NCI-H146 (cell line): Measurements from ENCODE around the gene CDHR2.
A peak's percentile ranks its signal among the peaks of the same experiment; 100 is the strongest.

Experiments
- DNase-seq: peaks from one replicate; lab custom pipeline; 2025; lab: John Stamatoyannopoulos, UW

The CDHR2 gene

DNA sequence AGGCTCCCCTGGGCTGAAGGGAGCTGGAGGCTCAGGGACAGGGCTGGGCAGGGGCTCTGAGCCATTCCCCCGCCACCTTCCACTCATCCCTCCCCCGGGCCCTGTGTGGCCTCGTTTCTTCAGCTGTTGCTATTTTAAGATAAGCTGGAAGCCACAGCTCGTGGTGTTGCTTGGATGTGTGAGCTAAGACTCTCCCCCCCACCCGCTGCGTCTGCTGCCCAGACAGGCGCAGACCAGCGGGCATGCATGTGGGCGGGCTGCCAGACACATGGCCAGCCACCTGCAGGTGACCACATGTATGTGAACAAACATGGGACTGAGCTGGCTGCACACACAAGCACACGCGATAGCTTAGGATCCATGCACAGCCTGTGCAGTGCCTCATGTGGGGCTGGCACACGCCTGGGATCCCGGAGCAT, 72.5 kb downstream of the CDHR2 start:
- no peak for DNase-seq

DNA sequence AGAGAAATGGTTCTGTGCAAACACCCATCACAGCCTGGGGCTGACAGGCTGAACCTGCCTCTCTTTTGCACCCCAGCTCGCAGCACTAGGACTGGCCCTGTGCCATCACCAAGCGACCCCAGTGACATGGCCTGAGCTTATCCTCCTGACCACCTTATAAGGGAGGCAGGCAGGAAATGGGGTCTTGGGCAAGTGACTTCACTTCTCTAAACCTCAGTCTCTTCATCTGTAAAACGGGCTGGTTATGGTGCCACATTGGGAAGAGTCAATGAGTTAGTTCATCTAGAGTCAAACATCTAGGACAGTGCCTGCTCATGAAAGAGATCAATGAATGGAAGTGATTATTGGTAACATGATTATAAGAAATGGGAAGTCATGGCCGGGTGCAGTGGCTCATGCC, 75.0 kb downstream of the CDHR2 start:
- no peak for DNase-seq

DNA sequence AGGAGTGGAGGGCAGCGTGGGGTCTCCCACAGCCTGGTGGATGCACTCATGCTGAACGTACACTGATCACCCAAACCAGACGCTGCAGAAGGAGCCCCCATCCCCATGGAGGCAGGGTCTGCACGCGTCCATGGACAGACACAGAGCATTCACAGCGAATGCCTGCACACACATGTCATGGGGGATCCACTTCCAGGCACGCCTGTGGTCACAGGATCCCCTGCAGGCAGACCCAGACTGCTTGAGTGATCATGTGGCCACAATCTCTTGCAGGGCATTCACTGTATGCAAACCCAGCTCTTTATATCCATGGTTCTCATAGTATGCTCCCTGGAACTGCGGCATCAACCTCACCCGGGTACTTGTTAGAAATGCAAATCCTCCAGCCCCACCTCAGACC, 75.8 kb downstream of the CDHR2 start:
- DNase-seq: no peak

DNA sequence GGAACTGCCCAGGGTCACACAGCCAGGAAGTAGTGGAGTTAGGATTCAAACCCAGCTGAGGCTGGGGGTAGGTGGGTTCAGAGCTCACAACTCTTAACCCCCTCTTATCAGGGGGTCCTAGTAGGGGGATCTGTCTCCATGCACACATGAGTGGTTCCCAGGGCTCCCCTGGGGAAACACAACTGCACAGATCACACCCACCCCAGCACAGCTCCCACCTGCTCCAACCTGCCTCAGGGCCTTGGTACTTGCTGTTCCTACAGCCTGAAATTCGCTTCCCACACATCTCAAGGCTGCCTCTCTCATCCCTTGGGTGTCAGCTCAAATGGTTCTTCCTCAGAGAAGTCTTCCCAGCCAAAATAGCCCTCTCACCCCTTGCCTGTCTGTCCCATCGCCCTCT, 76.4 kb downstream of the CDHR2 start:
- DNase-seq: no peak

DNA sequence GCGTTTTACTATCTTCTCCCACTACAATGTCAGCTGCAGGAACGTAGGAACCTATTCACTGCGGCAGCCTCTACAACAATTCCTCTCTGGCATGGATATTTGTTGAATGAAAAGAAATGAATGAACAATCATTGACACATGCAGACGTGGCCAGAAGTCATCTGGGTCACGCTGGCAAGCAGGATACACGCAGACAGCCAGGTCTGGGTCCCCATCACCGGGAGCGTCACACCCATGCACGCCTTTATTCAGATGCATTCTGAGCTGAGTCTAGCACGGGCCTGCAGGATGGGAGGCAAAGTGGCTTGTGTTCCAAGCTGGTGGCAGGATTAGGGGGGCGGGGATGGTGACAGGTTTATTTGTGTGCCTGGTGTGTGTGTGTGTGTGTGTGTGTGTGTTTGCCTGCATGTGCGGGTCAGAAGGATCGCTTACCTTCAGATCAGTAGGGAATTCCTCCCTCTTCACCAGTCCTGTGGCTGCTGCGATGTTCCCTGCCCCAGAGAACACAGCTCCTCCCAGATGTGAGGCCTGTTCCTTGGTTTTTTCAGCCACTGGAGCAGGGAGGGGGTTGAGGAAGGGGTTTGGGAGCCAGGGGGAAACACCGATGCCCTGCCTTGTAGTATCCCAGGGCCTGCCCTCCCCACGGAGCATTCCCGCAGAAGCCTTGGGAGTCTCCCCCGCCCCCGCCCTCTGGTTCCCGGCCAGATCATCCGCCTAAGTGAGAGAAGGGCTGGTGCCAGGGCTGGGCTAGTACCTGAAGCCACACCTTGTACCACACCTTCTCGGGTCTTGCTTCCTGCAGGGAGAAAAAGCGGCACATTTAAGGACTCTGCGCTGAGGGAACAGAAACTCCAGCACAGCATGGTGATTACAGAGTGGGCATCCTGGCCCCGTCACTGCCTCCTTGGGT, 77.1 kb downstream of the CDHR2 start:
- DNase-seq: no peak

DNA sequence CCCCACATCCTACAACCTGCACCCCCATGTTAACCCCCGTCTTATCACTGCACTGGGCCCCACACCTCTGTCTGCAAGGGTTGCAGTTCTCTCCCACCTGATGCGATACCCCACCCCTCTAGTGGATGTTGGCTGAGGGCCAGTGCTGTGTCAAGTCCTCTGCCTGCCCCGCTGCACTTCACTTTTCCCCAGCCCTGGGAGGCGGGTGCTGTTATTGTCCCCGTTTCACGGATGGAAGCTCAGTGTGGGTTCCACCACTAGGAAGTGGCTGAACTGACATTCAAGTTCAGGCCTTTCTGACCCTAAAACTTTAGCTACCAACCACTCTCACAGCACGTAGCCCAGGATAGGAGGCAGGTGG, 77.7 kb downstream of the CDHR2 start:
- no peak for DNase-seq

DNA sequence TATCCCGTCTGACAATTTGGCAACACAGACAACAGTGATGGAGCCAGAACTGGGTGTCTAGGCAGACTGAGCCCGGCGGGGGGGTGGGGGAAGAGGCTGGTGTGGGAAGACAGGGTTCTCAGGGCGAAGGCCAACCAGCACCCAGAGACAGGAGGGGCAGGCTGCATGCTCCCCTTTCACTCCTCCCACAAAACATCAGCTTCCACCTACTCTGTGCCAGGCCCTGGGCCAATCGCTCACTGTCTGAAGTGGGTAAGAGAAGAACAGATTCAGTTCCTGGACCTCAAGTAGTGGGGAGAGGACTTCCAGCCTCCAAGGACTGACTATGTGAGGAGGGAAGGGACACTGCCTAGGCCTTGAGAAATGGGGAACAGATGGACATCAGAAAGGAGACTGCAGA, 78.4 kb downstream of the CDHR2 start:
- DNase-seq: no peak

DNA sequence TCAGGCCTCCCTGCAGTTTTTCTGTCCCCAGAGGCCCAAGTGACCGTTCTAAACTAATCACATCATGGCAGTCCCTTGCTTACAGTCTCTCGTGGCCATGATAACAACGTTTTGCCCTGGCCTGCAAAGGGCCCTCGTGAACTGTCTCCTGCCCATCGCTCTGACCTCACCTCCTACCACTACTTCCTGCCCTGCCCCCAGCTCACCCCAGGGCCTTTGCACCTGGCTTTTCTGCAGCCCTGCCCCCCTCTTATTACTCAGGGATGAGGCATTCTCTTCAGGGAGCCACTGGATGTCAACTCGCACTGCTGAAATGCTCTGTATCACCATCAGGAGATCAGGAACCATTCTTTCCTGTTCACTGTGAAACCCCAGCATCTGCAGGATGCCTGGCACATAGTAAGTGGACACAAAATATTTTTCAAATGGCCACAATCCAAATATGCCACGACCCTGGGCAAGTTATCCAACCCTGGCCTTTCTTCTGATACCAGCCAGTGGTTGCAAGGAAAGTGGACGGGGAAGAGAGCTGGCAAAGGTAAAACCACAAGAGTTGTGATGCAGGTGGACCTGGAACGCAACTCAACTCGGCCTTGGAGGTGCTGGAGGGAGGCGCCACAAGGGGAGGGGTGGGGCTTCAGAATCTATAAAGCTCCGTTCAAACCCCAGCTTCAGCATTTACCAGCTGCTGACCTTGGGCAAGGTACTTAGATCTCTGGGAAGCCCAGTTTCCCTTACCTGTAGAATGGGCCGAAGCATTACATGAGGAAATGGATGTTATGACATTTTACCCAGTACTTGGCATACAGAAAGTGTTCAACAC, 79.5 kb downstream of the CDHR2 start:
- no peak for DNase-seq

DNA sequence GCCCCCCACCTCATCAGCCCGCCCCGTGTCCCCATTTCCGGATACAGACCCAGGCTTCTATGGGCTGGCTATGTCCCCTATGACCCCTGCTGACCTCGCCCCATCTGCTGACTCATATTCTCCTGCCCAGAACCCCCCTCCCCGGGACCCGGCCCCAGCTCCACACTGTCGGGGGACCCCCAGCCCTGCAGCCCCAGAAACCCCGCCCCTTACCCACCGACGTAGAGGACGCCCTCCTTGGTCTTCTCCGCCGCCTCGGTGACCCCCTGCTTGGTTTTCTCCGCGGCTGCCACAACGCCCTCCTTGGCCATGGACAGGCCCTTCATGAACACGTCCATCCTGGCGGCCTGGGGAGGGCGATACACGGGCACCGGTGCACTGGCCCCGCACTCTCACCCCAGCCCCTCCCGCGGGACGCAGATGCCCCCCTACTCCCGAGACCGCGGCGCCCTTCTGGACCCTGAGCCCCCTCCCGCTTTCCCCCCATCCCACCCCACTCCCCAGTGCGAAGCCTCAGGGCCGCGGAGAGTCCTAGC, 80.2 kb downstream of the CDHR2 start:
- no peak for DNase-seq

DNA sequence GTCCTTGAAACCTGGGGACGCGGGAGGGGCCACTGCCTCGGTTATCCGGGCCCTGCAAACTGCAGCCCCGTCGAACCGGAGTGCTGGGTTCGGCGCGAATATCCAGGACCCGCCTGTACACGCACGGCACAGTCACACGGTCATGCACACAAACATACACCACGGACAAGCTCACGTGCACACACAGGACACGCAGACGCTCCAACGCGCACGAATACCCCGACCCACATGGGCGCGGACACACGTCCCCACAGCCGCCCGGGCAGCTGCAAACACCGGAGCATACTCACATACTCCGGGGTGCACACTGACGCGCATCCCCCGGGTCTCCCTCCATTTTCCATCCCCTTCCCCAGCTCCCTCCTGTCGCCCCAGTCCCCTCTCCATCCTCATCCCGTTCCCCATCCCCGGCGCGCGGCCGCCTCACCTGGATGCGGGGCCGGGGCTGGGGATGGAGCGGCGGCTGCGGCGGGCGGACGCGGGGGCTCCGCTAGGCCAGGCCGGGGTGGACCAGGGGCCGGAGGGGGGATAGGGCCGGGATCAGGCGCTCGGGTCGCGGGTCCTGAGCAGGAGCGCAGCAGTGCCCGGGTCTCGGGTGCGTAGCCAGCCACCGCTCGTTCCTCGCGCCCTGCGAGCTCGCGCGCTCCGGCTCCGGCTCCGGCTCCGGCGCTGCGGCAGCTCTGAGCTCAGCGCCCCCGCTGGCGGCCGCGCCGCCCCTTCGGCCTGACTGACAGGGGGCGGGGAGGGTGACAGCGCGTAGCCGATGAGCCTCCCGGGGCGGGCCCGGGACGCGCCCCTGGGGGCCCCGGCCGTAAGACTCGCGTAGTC, 80.9 kb downstream of the CDHR2 start, which contains the start of the genes EIF4E1B and SNCB:
EIF4E1B (plus strand) TSS at position 823 of the 828 bp plus-strand sequence. CDS start 12,113 bp downstream, outside the sequence.
SNCB (minus strand) TSS at position 682 of the 828 bp plus-strand sequence. CDS start 880 bp downstream, outside the sequence.
- peak; percentile 54 for DNase-seq

DNA sequence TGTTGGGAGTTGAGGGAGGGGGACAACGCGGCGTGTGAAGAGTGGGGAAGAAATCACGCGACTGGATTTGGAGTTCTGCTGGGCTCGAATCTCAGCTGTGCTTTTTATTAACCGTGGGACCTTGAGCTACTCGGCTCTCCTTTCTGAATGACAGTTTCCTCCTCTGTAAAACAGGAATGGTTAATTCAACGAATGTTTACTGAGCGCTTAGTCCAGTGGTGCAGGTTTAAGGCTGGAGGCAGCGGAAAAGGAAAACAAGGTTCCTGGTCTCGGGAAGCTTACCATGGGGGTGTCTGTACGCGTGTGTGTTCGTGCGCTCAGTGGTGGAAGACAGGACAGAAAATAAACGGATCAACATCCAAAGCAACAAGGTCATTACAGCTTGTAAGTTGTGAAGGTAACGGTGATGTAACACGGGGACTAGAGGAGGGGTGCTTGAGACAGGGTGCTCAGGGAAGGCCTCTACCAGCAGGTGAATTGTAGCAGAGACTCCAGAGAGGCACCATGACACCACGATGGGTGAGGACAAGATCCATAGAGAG, 81.6 kb downstream of the CDHR2 start:
- DNase-seq: no peak

DNA sequence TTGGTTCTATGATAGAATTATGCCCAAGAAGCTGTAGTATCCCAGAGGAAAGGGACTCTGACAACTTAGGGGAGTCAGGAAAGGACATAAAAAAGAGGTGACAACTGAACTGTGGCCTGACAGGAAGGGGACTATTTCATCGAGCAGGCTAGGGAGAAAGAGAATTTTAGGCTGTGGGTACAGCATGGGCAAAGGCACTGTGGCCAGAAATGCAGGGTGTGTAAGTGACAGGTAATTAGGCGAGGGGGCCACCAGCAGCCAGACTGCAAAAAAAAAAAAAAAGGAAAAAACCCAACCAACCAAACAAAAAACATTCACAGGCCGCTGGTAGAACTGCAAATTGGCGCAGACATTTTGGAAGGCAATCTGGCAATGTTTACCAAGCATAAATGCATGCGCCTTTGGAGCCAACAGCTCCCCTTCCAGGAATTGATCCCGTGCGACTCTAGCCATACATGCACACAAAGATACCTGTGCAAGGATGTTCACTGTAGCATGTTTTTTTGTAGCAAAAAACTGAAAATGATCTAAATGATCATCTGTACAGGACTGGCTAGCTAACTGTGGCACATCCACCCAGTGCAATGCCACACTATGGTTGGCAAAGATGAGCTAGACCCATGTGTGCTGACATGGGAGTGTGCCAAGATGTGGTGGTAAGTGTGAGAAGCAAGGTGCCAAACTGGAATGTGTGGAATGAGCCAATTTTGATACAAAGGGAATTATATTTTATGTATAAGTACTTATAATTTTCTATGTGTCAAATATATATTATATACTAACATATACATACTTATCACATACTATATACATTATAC, 82.5 kb downstream of the CDHR2 start:
- no peak for DNase-seq

DNA sequence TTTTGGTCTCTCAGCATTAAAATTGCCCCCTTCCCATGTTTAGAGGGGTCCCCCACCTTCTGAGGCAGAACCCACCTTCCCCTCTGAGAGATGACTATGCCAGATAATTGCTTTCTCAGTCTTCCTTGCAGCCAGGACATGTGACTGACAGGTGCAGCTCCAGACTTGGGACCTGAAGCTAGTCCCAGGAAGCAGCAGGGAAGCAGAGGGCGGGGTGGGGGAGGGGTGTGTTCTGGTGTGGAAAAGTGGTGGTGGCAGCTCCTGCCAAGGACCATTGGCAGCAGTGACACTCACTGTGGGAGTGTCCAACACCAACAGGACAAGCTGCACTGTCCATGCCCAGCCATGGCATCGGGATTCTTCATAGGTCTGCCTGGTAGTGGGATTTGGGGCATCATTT, 83.6 kb downstream of the CDHR2 start:
- no peak for DNase-seq

DNA sequence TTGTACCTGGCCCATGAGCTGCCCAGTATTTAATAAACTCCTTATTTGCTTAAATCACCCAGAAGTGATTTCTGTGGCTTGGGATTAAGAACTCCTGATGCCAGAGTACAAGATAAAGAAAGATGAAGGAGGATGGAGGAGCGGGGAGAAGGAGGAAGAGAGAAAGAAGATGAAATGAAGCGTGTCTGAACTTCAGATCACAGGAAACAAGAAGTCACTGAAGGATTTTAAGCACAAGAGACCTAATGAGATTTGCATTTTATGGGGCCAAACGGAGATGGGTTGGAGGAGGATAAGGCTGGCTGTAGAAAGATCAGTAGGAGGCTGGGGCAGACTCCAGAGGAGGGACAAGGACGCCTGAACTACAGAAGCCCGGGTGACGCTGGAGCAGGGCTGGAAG, 84.5 kb downstream of the CDHR2 start:
- DNase-seq: no peak

DNA sequence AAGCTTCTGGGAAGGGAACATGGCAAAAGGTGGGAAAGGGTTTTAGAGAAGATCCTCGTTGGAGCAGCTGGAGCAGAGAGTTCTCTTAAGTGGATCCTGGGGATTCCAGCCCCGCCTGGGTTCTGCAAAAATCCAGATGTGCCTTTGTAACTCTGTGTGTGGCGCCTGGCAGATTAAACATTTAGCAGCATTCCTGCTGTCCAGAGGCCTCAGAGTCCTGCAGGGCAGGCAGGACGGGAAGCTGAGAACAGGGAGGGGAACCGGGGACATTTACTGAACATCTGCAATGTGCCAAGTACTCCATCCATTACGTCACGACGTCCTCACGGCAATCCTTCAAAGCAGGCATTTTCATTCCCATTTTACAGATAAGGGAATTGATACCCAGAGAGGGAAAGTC, 87.3 kb downstream of the CDHR2 start:
- DNase-seq: no peak

DNA sequence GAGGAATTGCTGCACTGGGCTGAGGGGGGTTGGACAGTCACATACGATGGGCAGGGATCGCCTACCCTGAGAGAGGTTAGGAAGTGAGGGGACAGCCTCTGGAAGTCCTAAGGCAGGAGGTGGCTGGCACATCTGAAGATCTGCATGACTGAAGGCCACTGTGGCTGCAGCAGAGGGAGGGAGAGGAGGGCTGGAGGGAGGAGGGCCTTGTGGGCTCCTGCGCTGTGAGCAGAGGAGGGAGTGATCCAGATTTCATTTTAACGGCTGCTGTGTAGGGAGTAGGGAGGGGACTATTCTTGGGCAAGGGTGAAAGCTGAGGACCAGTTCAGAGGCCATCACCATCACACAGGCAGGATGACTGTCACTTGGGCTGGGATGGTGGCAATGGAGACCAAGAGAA, 88.4 kb downstream of the CDHR2 start:
- DNase-seq: no peak

DNA sequence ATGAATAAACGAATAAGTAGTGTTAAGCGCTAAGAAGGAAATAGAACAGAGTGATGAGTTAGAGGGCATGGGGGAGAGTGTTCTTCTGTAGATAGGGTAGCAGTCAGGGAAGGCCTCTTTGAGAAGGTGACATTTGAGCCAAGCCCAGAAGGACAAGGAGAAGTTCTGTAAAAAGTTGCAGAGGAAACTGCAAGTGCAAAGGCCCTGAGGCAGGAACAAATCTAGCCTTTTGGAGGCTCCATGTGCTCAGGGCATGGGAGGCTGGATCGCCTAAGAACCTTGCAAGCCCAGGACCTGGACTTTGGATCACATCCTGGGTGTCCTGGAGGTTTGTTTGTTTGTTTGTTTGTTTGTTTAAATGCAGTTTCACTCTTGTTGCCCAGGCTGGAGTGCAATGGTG, 89.3 kb downstream of the CDHR2 start:
- no peak for DNase-seq

DNA sequence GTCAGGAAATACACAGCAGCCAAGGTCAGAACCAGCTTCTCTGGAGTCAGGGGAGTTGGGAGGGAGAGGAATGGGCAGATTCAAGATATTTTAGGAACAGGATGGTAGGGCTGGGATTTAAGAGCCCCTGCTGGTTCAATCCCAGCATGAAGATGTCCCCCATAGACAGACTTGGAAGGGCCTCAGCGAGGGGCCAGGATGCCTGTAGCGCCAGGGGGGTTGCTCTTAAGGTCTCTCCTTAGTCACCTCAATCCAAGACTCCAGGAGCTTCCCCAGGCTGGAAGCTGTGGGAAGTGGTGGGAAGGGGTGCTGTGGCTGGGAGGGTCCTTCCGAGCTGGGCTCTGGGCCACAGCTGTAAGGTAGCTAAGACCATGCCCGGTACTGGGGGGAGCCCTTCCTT, 90.1 kb downstream of the CDHR2 start:
- no peak for DNase-seq

DNA sequence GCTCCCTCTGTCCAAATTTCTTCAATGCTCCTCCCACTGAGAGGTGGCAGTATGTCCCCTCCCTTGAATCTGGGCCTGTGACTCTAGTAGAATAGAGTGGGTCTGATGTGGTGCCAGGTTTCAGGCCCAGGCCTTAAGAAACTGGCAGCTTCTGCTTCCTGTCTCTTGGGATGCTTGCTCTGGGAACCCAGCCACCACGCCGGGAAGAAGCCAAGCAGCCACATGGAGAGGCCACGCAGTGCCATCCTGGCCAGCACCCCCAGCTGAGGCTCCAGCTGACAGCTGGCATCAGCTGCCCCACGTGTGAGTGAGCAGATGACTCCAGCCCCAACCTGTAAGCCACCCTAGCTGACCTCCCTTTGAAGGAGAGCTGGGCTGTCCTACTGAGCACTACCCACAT, 90.8 kb downstream of the CDHR2 start:
- DNase-seq: no peak

DNA sequence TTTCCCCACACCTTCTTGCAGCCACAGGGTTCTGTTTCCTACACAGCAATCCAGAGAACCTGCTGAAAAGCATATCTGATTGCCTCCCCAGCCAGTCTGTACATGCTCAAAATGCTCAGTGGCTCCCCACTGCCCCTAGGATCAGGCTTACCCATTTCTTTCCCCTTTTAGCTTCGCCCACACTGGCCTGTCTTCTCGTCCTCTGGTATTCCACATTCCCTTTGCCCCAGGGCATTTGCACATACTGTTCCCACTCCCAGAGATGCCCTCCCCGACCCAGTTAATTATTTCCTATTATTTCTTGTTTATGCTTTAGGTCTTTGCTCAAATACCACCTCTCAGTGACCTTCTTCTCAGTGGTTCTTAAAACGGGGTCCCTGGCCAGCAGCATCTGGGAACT, 91.5 kb downstream of the CDHR2 start:
- DNase-seq: no peak
